Kasumi-1 (cell line): ENCODE results near the gene ATXN1.
"Not testable (repeated sequence)": the region's sequence is repeated elsewhere in the genome, so short reads cannot be mapped to it uniquely, and the experiment has no call there.

Source experiments
- DNase-seq, 2 experiments: peaks; one replicate each; lab custom pipeline; 2025; lab: John Stamatoyannopoulos, UW

Gene ATXN1

DNA sequence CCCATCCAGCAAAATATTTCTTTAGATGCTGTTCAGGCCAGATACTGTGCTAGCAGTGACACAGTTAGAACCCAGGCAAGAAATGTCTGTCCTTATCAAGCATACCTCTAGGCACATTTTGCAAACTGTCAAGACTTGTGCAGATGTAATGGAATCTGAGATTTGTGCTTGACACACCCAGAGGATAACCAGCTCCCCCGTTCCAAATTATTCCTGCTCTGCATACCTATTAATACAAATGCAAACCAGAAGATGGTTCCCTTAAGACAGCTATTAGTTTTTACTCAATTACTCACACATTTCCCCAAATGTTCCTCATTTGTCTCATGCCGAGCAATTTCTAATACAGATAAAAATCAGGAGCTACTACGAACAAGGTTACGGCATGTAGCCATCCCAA is 40.4 kb downstream of the ATXN1 start:
- no peak for DNase-seq

GRCh38 chr6:16719488-16719887 is 41.8 kb downstream of the ATXN1 start:
- DNase-seq, result no peak

DNA sequence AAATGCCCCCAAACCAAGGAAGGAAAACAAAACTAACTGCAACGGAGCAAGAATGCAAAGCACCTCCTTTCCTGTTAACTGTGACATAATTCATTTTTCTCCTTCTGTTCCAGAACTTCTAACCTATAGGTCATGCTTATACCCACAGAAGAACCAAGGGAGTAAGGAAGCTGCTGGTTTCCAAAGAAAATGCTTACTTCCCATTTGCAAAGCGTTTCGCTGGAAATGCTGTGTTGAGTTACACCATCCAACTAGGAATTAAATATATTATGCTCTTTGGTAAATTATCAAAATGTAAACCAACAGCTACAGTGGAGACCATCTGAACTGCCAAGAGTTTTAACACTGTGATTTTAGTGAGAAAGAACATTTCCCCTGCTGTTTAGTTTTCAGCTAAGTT is 42.9 kb downstream of the ATXN1 start:
- DNase-seq, result no peak

GRCh38 chr6:16717275-16717942 is 43.9 kb downstream of the ATXN1 start:
- no peak for DNase-seq

- no peak for DNase-seq
Observed at GRCh38 chr6:16716321-16716858, 44.9 kb downstream of the ATXN1 start.

- no peak for DNase-seq
Observed at GRCh38 chr6:16713597-16713996, 47.7 kb downstream of the ATXN1 start.

GRCh38 chr6:16712931-16713484 is 48.3 kb downstream of the ATXN1 start:
- peak; percentile 76 to 79 for DNase-seq

- DNase-seq, result peak; percentile 22 to 44
Observed at GRCh38 chr6:16712255-16712930, 48.9 kb downstream of the ATXN1 start.

DNA sequence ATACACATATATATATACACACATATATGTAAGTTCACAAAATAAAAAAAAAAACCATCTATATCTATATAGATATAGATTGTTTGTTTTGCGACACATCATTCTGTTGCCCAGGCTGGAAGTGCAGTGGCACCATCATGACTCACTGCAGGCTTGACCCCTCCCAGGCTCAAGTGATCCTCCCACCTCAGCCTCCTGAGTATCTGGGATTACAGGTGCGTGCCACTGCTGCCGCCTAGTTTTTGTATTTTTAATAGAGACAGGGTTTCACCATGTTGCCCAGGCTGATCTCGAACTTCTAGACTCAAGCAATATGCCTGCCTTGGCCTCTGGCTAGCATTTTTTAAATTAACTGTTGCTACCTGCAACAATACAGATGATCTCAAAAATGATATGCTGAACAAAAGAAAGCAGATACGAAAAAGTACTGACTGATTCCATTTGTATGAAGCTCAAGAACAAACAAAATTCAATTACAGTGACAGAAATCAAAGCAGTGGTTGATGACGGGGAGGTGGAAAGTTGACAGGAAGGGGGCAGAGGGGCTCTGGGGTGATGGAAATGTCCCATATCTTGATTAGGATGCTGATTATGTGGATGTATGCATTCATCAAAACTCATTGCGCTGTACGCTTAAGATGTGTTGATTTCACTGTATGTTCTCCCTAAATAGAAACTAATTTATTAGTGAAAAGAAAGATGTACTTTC is 49.6 kb downstream of the ATXN1 start:
- no peak for DNase-seq

- peak in 1 of 2 experiments; percentile 17 for DNase-seq
Observed at GRCh38 chr6:16706911-16707783, 54.1 kb downstream of the ATXN1 start.

DNA sequence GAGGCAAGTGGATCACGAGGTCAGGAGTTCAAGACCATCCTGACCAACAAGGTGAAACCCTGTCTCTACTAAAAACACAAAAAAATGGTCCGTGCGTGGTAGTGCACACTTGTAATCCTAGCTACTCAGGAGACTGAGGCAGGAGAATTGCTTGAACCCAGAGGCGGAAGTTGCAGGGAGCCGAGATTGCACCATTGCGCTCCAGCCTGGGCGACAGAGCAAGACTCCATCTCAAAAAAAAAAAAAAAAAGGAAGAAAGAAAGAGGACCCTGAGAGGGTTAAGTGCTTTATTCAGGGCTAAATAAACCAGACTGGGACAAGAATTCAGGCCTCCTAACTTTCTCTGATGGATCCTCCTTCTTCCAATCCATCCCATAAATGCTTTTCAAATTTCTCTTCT is 54.8 kb downstream of the ATXN1 start:
- DNase-seq, result not testable (repeated sequence)

GRCh38 chr6:16706029-16706428 is 55.2 kb downstream of the ATXN1 start:
- no peak for DNase-seq

DNA sequence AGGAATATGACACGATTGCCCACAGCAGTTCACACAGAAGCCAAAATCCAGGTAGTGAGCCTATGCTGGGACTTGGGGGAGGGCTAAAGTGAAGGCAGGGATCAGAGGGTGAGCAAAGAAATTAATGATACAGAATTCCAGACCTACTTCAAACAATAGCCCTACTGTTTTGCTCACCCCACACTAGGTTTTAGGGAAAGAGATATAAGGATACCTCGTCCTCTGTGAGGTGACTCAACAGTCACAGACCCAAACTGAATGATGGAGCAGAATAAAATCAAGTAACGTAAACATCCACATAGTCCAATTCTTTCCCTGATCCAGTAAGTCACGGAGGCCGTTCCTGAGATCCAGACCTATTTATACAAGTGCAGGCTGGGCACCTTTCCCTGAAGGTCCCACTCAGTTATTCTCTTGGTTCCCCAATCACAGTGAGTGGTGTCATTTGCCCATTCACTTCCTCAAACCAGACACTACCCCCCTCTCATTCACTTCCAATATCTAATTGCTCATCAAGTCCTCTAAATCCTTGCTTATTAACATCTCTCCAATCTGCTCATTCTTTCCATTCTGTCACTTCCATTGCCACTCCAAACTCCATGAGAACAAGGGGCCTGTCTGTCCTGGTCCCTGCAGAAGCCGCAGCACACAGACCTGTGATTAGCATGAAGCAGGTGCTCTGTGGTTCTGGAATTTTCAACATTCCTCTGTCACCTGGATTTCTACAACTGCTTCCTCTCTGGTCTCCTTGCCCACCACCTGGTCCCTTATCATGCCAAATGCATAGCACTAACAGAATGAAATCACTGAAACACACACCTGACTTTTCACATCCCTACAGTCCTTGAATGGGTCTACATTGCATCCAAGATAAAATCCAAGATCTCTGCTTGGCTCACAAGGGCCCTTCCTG is 55.9 kb downstream of the ATXN1 start:
- DNase-seq, result peak in 1 of 2 experiments; percentile 13

DNA sequence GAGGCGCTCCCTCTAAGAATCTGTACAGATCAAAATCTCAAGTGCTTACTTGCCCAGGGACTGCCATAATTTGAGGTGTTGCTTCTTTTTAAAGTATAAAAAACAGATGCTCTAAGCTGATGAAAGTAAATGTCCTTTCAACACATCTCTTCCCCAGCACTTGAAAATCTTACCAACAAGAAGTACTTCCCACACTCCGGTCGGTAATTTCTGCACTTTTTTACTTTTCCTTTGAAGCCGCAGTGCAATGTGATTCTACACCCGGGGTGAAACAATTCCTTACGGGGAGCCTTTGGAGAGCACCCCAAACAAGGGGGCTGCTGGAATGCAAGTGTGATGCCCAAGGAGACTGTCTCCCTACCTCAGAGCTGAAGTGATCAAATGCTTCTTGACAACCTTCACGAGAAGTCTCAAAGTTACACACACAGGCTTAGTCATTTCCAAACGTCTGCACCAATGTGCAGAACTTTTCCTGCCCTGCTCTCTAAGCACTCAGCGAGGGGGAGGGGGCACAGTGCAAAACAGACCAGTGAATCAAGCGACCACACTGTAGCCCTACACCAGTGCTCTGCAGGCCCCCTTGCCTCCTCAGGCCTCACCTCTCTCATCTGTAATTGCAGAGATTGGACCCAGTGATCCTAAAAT is 56.7 kb downstream of the ATXN1 start:
- DNase-seq, result no peak

DNA sequence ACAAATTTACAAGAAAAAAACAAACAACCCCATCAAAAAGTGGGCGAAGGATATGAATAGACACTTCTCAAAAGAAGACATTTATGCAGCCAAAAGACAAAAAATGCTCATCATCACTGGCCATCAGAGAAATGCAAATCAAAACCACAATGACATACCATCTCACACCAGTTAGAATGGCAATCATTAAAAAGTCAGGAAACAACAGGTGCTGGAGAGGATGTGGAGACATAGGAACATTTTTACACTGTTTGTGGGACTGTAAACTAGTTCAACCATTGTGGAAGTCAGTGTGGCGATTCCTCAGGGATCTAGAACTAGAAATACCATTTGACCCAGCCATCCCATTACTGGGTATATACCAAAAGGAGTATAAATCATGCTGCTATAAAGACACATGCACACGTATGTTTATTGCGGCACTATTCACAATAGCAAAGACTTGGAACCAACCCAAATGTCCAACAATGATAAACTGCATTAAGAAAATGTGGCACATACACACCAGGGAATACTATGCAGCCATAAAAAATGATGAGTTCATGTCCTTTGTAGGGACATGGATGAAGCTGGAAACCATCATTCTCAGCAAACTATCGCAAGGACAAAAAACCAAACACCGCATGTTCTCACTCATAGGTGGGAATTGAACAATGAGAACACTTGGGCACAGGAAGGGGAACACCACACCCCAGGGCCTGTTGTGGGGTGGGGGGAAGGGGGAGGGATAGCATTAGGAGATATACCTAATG is 58.5 kb downstream of the ATXN1 start:
- not testable (repeated sequence) for DNase-seq

DNA sequence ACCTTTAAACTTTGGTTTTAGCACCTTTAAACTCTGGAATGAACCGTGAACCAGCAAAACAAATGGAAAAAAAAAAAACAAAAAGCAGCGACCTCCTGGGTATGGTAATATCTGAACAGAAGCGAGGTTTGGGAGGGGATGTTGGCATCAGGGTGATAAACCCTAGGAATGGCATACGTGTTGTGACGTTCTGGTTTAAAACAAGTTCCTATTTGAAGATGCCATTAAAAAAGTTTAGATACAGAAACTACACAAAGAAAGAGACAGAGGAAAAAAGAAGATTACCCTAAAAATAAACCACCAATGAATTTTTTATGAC is 60.4 kb downstream of the ATXN1 start:
- no peak for DNase-seq

DNA sequence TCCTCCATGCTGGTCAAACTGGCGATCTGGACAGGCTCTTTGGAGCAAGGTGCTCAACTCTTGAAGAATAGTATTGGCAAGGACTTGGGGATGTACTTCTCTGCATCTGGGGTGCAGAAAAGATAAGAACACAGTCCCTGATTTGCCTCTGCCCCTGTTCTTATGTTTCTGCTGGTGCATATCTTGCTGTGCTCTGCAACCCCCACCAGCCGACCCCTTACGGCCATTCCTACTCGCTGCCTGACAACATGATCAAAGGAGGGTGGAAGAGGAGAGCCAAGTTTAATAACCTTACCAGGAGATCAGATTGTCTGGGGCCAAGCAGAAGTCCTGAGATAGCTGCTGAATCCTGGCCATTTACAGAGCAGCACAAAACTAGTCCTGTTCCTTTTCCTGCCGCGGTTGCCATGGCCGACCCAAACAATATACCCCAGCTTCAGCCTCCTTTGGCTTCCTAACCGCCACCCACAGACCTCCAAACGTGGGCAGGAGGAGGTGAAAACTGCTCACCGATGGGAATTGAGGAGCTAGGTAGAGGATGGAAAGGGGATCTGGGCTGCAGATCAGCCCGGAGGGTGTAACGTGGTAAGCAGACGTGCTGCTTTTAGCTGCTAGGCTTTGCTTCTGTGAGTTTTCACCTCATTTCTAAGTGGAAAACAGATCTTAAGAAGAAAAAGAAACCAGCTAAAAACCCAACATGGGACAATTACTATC is 60.9 kb downstream of the ATXN1 start:
- no peak for DNase-seq

GRCh38 chr6:16698997-16699868 is 62.0 kb downstream of the ATXN1 start:
- peak in 1 of 2 experiments; percentile 19 for DNase-seq
